DND-41 (cell line): ENCODE data around the gene MMD2.

Experiments used
- CTCF ChIP-seq: IDR thresholded peaks from 2 replicates; pipeline ENCODE4 v1.5.1; 2012; ENCODE audit warnings: borderline replicate concordance, low read length, moderate library complexity, mild to moderate bottlenecking; ENCODE audit not compliant: poor library complexity, severe bottlenecking; ENCODE audit errors: extremely low read depth
- EZH2 ChIP-seq: IDR thresholded peaks from 3 replicates; pipeline ENCODE4 v1.6.1; 2012; ENCODE audit warnings: borderline replicate concordance, low read depth, mild to moderate bottlenecking, moderate library complexity, low read length, inconsistent platforms; ENCODE audit not compliant: severe bottlenecking

- TF ChIP-seq CTCF (no peak), EZH2 (no peak)
These were observed 102.5 kb downstream of the MMD2 start for GRCh38 chr7:4856336-4857057.
